ENCODE results near the gene CFAP410.
"Not testable (repeated sequence)": the region's sequence is repeated elsewhere in the genome, so short reads cannot be mapped to it uniquely, and the experiment has no call there.

The CFAP410 gene

DNA sequence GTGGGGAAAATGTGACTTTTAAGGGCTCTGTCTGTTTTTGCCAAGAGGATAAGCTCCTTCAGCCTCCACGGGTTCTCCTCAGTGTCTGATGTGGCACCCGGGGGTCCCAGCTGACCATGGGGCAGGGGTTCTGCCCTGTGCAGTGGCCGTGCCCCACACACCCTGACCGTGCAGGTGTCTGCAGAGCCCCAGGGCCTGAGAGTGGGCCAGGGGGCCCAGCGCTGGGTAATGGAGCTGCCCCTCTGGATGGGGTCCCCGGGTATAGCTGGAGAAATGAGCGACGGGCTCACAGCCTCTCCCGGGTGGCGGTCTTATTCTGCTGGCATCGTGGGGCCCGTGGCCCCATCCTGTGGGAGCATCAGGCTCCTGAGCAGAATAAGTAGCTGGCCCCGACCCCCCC lies 42.3 kb downstream of the CFAP410 start:
- DNase-seq = no peak

DNA sequence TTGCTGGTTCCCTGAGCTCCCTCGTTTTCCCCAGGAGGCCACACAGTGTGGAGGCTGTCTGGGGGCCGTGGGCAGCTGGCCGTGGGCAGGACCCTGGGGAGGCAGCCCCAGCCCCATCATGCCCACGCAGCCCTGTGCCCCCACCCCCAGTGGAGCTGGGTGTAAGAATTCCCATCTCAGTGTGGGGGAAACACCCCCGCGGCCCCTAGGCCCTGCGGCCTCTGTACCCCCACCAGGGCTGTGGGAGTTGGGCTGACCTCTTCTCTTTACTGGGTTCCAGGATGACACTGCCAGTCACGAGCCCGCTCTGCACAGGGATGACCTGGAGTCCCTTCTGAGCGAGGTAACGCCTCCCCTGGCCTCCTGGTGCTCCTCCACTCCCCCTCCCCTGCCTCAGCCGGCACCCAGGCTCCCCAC lies 43.1 kb downstream of the CFAP410 start:
- DNase-seq = no peak

GRCh38 chr21:44295646-44296045 lies 43.5 kb downstream of the CFAP410 start:
- DNase-seq = no peak

GRCh38 chr21:44295163-44295573 lies 44.0 kb downstream of the CFAP410 start:
- no peak for DNase-seq

DNA sequence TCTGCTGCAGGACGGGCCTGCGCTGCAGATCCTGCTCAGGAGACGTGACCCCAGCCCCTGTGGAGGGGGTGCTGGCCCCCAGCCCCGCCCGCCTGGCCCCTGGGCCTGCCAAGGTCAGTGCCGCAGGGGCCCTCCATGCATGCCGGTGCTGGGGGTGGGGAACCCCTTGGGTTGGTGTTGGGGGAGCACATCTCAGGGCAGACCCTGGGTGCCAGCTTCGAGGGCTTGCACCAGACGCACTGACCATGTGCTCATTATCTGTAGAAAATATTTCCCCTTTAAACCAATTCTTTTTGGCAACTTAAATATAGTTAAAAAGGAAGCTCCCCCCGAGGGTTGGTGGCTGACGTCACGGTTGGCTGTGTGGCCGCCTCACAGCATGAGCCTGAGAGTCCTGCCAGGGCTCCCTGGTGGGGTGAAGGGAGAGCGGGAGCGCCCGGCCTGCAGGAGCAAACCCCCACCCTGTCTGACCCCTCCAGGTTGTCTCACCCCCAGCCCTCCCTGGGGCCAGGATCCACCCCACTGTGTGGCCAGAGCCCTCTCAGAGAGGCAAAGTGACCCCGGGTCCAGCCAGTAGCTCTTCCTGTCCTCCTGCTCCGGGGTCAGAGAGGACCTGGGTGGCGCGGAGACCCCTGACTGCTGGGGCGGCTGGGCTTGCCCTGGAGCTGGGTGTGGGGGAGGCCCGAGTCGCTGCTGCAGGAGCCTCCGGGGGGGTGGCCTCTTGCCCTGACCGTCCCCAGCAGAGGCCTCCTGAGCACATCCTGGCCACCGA lies 44.6 kb downstream of the CFAP410 start:
- DNase-seq = no peak

DNA sequence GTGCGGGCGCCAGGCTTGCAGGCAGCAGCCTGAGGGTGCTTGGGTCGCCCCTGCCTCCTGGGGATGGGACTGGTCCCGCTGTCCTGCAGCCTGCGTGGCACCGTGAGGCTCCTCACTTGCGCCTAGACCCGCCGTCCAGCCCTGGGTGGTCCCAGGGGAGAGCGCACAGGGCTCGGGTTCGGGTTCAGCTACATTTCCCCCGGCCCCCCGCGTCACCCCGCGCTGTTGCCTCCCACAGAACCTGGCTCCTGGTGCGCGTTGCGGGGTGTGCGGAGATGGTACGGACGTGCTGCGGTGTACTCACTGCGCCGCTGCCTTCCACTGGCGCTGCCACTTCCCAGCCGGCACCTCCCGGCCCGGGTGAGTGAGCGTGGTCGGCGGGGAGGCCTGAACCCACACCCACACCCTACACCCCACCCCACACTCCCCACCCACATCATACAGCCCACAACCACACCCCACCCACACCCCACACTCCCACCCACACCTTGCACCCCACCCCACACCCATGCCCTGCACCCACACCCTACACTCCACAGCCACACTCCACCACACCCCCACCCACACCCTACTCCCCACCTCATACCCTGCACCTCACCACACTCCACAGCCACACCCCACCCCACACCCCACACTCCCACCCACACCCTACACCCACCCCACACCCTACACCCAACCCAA lies 45.5 kb downstream of the CFAP410 start:
- DNase-seq = no peak

- no peak for DNase-seq
Measured at GRCh38 chr21:44292812-44293195, 46.4 kb downstream of the CFAP410 start.

DNA sequence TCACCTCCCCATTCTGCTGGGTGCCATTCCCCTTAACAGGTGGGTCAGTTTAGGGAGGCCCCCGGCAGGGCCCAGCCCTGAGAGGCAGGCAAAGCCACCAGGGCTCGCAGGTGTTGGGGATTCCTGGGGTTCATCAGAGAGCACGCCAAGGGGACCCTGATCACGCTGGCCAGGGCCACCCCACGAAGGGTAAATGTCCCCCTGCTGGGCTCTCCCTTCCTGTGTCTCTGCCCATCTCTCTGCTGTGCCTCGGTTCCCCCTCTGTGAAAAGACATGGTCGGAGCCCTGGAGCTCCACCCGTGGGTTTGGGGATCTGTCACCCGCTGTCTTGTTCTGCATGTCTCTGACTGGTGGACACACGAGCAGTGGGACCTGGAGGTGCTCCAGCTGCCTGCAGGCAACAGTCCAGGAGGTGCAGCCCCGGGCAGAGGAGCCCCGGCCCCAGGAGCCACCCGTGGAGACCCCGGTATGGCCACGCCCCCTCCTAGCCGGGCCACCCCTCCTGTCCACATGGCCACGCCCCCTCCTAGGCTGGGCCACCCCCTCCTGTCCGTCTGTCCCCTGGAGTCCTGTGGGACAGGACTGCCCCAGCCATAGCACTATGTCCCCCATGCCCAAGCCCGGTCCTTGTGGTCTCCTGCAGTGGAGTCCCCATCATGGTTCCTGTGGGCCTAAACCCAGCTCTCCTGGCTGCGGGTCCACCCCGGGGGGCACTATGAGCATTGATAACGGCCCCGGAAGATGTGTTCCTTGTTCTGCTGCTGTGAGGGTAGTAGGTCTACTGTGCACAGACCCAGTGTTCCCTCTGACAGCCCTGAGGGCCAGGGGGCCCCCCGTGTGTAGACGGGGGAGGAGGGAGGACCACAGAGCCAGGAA lies 47.0 kb downstream of the CFAP410 start:
- DNase-seq = no peak

DNA sequence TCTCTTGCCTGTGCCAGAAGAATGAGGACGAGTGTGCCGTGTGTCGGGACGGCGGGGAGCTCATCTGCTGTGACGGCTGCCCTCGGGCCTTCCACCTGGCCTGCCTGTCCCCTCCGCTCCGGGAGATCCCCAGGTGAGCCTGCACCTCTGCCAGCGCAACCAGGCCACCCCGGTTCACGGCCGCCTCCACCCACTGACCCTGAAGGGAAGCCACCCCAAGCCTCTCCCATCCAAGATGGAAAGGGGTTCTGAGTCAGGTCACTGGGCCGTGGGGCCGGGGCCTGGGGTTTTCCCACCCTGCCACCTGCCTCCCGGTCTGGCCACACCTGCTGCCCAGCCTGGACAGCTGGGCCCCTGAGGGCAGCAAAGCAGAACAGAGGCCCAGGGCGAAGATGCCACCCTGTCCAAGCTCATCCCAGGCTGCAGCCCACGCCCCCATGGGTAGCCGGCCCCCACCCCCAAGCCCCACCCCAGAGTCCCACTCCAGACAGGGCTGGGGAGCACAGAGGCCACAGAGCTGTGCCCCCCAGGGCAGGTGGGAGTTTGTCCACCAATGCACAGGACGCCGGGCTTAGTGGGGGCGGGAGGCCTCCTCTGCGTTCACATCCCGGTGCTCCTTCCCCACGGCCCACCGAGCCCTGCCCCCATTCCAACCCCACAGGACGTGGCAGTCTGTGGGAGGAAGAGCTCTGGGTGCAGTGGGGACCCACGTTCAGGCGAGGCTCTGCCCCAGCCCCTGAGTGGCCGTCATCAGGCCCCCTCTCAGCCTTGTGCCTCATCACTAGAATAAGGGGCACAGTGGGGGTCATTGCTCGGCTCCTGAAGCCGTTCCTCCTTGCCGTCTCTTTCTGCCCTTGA lies 47.9 kb downstream of the CFAP410 start:
- no peak for DNase-seq

- no peak for DNase-seq
Measured at GRCh38 chr21:44290327-44291077, 48.7 kb downstream of the CFAP410 start.

DNA sequence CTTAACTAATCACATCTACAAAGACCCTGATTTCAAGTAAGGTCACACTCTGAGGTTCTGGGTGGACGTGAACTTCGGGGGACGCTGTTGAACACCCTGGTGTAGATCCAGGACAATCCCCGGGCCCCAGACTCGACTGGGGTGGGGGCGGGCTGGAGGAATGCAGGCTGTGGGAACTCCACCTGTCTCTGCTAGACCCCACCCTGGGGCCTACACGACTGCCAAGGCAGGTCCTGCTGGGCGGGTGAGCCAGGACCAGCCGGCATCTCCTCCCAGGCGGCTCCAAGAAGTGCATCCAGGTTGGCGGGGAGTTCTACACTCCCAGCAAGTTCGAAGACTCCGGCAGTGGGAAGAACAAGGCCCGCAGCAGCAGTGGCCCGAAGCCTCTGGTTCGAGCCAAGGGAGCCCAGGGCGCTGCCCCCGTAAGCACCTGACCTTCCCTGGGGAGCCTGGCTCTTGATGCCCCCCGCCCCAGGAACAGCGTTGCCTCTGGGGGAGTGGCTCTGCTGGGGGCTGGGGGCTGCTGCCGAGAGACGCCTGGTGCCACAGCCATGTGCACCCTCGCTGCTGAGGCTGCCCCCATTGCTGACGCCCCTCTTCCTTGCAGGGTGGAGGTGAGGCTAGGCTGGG lies 49.7 kb downstream of the CFAP410 start:
- DNase-seq = no peak

DNA sequence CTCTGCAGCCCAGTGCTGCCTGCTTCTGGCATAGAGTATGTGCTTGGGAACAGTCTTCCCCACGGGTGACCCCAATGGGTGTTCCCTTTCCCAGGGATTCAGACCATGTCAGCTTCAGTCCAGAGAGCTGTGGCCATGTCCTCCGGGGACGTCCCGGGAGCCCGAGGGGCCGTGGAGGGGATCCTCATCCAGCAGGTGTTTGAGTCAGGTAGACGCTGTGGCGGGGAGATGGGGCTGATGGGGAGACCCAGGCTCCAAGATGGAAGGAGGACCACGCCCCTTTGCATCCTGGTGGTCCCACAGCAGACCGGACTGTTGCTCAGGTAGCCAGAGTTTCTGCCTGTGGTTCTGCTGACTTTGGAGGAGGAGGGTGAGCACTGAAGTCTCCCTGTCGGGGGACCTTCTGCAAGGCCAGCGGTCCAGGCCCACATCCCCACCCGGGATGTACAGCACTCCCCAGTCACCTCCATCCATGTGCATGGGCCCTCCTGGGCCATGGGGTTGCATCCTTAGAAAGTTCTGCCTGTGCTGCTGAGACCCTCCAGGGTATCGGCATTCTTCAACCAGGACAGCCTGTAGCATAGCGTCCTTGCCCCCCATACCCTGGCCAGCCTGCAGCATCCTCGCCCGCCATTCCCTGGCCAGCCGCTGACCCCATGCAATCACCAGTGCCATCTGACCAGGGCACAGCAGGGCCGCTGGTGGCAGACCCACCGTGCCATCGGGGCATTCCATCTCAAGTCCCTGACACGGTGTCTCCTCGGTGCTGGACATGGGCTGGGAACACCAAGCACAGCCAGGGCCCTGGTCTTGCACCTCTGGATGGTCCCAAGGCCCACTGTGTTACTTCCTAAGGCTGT lies 50.7 kb downstream of the CFAP410 start:
- no peak for DNase-seq

DNA sequence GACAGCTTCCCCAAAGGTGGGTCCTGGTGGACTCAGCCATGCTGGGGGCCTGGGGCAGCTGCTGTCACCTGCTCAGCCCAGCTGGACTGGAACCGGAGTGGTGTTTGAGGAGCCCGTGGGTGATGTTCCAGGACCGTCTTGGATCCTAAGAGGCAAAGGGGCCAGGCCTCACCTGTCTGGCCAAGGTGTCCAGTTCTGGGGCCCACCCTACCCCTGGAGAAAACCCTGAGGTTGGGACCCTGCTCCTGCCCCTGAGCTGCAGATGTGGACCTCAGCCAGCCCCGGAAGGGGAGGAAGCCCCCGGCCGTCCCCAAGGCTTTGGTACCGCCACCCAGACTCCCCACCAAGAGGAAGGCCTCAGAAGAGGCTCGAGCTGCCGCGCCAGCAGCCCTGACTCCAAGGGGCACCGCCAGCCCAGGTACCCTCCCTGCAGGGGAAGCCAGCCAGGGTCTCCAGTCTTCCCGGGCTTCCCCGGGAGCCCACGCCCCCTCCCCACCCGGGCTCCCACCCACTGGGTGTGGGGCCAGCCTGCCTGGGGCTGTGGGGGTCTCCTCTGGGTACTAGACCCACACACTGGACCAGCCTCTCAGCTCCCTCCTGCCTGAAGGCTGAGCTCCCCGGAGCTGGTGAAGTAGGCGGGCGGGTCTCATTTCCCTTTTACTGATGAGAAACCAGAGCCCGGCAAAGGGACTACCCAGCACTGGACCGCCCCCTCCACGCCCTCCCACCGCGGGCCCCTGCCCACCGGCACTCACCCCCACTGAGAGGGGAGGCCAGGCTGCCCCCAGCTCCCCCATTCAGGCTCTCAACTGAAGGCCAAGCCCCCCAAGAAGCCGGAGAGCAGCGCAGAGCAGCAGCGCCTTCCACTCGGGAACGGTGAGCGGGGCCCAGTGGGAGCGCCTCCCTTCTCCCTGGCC lies 52.2 kb downstream of the CFAP410 start:
- DNase-seq = no peak

DNA sequence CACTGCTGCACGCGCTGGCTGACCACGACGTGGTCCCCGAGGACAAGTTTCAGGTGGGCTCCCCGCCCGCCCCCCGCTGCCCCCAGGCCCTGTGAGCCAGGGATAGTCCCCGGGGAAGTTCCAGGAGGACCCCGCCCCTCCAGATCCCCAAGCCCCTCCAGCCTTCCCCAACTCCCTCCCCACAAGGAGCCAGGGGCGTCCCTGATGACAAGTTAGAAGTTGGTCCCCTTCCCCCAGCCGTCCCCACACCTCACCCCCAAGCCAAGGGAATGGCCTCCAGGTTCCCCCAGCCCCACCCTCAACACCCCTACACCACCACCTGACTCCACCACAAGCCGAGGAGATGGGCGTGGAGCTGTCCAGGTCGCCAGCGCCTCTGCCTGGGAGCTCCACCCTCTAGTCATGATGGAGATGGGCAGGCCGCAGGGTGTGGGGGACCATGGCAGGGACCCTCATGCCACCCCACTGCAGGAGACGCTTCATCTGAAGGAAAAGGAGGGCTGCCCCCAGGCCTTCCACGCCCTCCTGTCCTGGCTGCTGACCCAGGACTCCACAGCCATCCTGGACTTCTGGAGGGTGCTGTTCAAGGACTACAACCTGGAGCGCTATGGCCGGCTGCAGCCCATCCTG lies 53.0 kb downstream of the CFAP410 start:
- DNase-seq = no peak

GRCh38 chr21:44285138-44285992 lies 53.8 kb downstream of the CFAP410 start, which contains the start of gene AIRE:
Gene AIRE (plus strand): TSS chr21:44285876. CDS start chr21:44286007, 131 bp downstream.
- no peak for DNase-seq

- no peak for DNase-seq
Measured at GRCh38 chr21:44283948-44284347, 55.2 kb downstream of the CFAP410 start.

DNA sequence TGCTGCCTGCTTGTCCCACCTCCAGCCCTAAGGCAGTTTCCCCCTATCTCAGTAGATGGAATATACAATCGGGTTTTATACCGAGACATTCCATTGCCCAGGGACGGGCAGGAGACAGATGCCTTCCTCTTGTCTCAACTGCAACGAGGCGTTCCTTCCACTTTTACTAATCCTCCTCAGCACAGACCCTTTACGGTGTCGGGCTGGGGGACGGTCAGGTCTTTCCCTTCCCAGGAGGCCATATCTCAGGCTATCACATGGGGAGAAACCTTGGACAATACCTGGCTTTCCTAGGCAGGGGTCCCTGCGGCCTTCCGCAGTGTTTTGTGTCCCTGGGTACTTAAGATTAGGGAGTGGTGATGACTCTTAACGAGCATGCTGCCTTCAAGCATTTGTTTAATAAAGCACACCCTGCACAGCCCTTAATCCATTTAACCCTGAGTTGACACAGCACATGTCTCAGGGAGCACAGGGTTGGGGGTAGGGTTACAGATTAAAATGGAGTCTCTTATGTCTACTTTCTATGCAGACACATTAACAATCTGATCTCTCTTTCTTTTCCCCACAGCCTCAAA lies 55.9 kb downstream of the CFAP410 start:
- not testable (repeated sequence) for DNase-seq

Measured in KG1 (cell line).